ENCODE results near the gene CA12. TPM values are rescaled to one million over a fixed set of nuclear protein-coding genes. Genes with fewer than 3 reads are reported as not detected.

CA12 gene
- total and polyA plus RNA-seq, 12 donors, result under 0.01 to 1.4 (median 0.31) TPM; not detected in 2

DNA sequence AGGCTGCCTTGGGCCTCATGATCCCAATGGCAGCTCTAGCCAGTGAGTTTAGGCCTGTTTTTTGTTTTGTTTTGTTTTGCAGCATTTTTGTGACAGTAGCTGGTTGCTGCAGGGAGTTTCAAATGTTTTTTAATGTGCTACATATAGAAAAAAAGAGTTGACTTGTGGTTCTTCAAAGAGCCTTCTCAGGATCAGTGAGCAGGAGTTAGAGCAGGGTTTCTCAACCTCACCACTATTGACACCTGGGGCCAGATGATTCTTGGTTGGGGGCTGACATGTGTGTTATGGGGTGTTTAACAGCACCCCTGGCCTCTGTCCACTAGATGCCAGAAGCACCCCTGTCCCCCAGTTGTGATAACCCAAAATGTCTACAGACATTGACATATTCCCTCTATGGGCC lies 86.3 kb downstream of the CA12 start:
- Histone ChIP-seq H3K27ac (no peak overlapping the region), H3K4me1 (replicated peaks in 1 of 2) (peaks cover 19 to 26% of the 10 kb centered on the region in 2 donors), H3K27me3 (no peaks in the 10 kb centered on the region), H3K9me3 (replicated peaks in 1 of 3) (no peaks in the 10 kb centered on the region), H3K4me3 (no peak overlapping the region), H3K36me3 (replicated peaks in 1 of 2) (peaks cover 0 to 6% of the 10 kb centered on the region in 2 donors)
- TF ChIP-seq POLR2A (IDR thresholded peaks at IDR 0.05), result no peak
- TF ChIP-seq, protein P1, sequence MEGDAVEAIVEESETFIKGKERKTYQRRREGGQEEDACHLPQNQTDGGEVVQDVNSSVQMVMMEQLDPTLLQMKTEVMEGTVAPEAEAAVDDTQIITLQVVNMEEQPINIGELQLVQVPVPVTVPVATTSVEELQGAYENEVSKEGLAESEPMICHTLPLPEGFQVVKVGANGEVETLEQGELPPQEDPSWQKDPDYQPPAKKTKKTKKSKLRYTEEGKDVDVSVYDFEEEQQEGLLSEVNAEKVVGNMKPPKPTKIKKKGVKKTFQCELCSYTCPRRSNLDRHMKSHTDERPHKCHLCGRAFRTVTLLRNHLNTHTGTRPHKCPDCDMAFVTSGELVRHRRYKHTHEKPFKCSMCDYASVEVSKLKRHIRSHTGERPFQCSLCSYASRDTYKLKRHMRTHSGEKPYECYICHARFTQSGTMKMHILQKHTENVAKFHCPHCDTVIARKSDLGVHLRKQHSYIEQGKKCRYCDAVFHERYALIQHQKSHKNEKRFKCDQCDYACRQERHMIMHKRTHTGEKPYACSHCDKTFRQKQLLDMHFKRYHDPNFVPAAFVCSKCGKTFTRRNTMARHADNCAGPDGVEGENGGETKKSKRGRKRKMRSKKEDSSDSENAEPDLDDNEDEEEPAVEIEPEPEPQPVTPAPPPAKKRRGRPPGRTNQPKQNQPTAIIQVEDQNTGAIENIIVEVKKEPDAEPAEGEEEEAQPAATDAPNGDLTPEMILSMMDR (IDR thresholded peaks at IDR 0.05), result no peak
- intact Hi-C loops (cut with DNase I), result loop anchor here in 1 of 2 donors (5.0 kb wide), 1 partner anchor 102 kb away; no protein-coding TSS in a partner anchor
- no peak for DNase-seq

DNA sequence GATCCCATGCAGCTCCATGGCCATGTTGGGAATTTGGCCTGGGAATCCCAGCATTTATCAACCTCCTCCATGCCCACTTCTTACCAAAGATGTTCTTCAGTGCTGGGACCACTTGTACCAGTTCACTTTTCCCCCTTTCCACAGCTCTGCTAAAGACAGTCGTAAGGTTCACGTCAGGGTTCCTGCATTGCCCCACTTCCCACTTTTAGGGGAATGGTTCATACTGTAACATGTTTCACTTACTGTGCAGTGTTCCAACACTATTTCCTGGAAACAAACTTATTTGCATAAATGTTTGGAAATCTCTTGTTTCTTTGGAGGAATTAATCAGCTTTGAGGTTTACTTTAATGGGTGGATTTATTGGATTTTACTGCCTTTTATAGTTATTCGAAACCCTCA lies 87.3 kb downstream of the CA12 start:
- Histone ChIP-seq H3K9me3 (replicated peaks in 1 of 3) (no peaks in the 10 kb centered on the region), H3K27ac (no peak overlapping the region), H3K36me3 (replicated peaks in 1 of 2) (peaks cover 0 to 6% of the 10 kb centered on the region in 2 donors), H3K27me3 (no peaks in the 10 kb centered on the region), H3K4me3 (no peak overlapping the region), H3K4me1 (replicated peaks in 1 of 2) (peaks cover 19 to 26% of the 10 kb centered on the region in 2 donors)
- WGBS, 4 donors, result 75 to 92% (median 87%) methylated on average over 3 of the region's 3 CpGs
- no peak for DNase-seq
- intact Hi-C loops (cut with DNase I), result no loop called here
- no peak for TF ChIP-seq POLR2A (IDR thresholded peaks at IDR 0.05)
- TF ChIP-seq, protein P1 (IDR thresholded peaks at IDR 0.05), result no peak

DNA sequence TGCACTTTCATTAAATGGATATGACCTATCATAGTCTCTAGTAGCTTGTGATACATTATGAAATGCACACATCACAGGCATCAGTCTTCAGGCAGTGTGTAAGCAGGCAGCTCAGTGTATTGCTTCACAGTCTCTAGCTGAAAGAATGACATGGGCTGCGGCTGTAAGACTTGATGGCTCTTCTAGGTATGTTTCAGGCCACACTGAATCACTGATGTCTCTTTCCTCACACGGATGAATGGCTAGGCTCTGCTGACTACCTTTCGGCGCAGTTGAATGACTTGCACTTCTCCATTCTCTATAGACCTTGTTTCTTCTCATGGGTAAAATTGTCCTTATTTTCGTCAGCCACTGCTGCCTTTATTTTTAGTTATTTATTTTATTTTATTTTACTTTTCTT lies 88.9 kb downstream of the CA12 start:
- Histone ChIP-seq H3K27me3 (no peaks in the 10 kb centered on the region), H3K27ac (peak overlapping the region in 1 of 5 donors; percentile 72), H3K4me3 (no peak overlapping the region), H3K9me3 (replicated peaks in 1 of 3) (no peaks in the 10 kb centered on the region), H3K36me3 (replicated peaks in 1 of 2) (peaks cover 0 to under 1% of the 10 kb centered on the region in 2 donors), H3K4me1 (replicated peaks in 1 of 2) (peaks cover 19 to 26% of the 10 kb centered on the region in 2 donors)
- TF ChIP-seq, protein P1 (IDR thresholded peaks at IDR 0.05), result no peak
- TF ChIP-seq POLR2A (IDR thresholded peaks at IDR 0.05), result no peak
- no peak for DNase-seq
- WGBS, 4 donors, result 91 to 96% (median 93%) methylated on average over 5 of the region's 5 CpGs
- intact Hi-C loops (cut with DNase I), result no loop called here

DNA sequence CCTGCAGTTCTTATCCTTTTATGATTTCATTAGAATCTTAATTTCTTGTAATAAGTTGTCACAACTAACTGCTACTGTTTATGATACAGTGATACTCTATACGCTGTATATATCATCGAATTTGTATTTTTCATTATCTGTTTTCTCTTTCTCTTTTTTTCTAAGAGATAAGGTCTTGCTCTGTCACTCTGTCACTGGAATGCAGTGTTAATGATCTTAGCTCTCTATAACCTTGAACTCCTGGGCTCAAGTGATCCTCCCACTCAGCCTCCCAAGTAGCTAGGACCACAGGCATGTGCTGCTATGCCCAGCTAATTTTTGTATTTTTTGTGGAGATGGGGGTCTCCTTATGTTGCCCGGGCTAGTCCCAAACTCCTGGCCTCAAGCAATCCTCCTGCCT lies 89.4 kb downstream of the CA12 start:
- no peak for TF ChIP-seq POLR2A (IDR thresholded peaks at IDR 0.05)
- TF ChIP-seq, protein P1 (IDR thresholded peaks at IDR 0.05), result no peak
- Histone ChIP-seq H3K27me3 (no peaks in the 10 kb centered on the region), H3K4me3 (no peak overlapping the region), H3K9me3 (replicated peaks in 1 of 3) (no peaks in the 10 kb centered on the region), H3K27ac (peak overlapping the region in 4 of 5 donors; percentile 29 to 72 (median 44)), H3K36me3 (replicated peaks in 1 of 2) (peaks cover 0 to 4% of the 10 kb centered on the region in 2 donors), H3K4me1 (replicated peaks in 1 of 2) (peaks cover 19 to 26% of the 10 kb centered on the region in 2 donors)
- intact Hi-C loops (cut with DNase I), result no loop called here
- no peak for DNase-seq
- 61 to 78% (median 65%) methylated on average over 3 of the region's 3 CpGs for WGBS, 4 donors
